Spleen (tissue), 11 donors: ENCODE measurements around the gene QKI. TPM values are rescaled to one million over a fixed set of nuclear protein-coding genes. Genes with fewer than 3 reads are reported as not detected.
A peak's percentile ranks its signal among the peaks of the same experiment; 100 is the strongest.

Source experiments
- DNase-seq: peaks from one replicate; pipeline ENCODE4 v3.0.0-alpha.2; 2020
- H3K27ac ChIP-seq, 8 donors: fragments of 200-600 bp; sonication (generic) in 7 of 8; 1 replicate in 4 of 8; 2 replicates in 4 of 8; pipeline versions ENCODE4 v1.5.0 to v1.8.0; 2016 to 2021; ENCODE audit warnings: inconsistent platforms in 4 of 8, mild to moderate bottlenecking in 4 of 8, moderate library complexity in 1 of 8
- H3K27me3 ChIP-seq, 7 donors: fragments of 200-600 bp; sonication (generic) in 6 of 7; replicated peaks in 1 of 7; 1 replicate in 4 of 7; 2 replicates in 3 of 7; pipeline versions ENCODE4 v1.5.0 to v1.8.0; 2016 to 2021; ENCODE audit warnings: inconsistent platforms in 3 of 7, mild to moderate bottlenecking in 1 of 7
- H3K36me3 ChIP-seq, 6 donors: fragments of 200-600 bp; sonication (generic) in 5 of 6; 1 replicate in 4 of 6; 2 replicates in 2 of 6; pipeline versions ENCODE4 v1.5.0 to v1.8.0; 2016 to 2021; ENCODE audit warnings: inconsistent platforms in 2 of 6
- H3K4me1 ChIP-seq, 6 donors: fragments of 200-600 bp; sonication (generic) in 5 of 6; 1 replicate in 3 of 6; 2 replicates in 3 of 6; pipeline versions ENCODE4 v1.5.0 to v1.8.0; 2016 to 2021; ENCODE audit warnings: inconsistent platforms in 3 of 6
- H3K4me3 ChIP-seq, 8 donors: fragments of 200-600 bp; sonication (generic) in 7 of 8; 1 replicate in 4 of 8; 2 replicates in 4 of 8; pipeline versions ENCODE4 v1.5.0 to v1.8.0; 2016 to 2021; ENCODE audit warnings: inconsistent platforms in 4 of 8, mild to moderate bottlenecking in 4 of 8, moderate library complexity in 2 of 8
- H3K9me3 ChIP-seq, 8 donors: fragments of 200-600 bp; sonication (generic) in 7 of 8; 1 replicate in 4 of 8; 2 replicates in 4 of 8; pipeline versions ENCODE4 v1.5.0 to v1.8.0; 2016 to 2021; ENCODE audit warnings: inconsistent platforms in 4 of 8
- POLR2A ChIP-seq, 3 donors: fragments of 450-650 bp; IDR thresholded peaks; one replicate each; pipeline ENCODE4 v1.5.1; 2017; ENCODE audit warnings: antibody characterized with exemption in 3 of 3, mild to moderate bottlenecking in 1 of 3
- POLR2AphosphoS5 ChIP-seq, 3 donors: sonication (generic); formaldehyde crosslinking; IDR thresholded peaks; one replicate each; pipeline ENCODE4 v1.5.1; 2017; ENCODE audit warnings: antibody characterized with exemption in 3 of 3
- WGBS, 5 donors: extraction: QIAGEN DNeasy Blood & Tissue Kit in 3 of 5; methylation state at CpG; one replicate each; pipeline versions ENCODE4 v1.1.5 to v1.1.7; 2013 to 2018; 5-methylcytosine and 5-hydroxymethylcytosine counted together
- intact Hi-C: fragments of 100-400 bp; cut with DNase I; formaldehyde crosslinking; loops from one replicate; pipeline ENCODE4 v1.15.0; 2023; ENCODE audit warnings: low total_unique reads
- polyA plus RNA-seq, 3 donors: library from polyadenylated mRNA; stranded (reverse); fragments of 200-250 nt; gene quantifications; one replicate each; pipeline ENCODE4 v1.2.1, GENCODE V29; 2013
- total RNA-seq, 7 donors: library from RNA; depleted of rRNA in 3 of 7; stranded (reverse); fragments of >200 nt in 3 of 7; fragmentation: NEBNext Ultra II Directional in 4 of 7; extraction: Animal tissue kit (Norgen Biotek cat#: 25700) in 4 of 7; gene quantifications; one replicate each; pipeline versions ENCODE4 v1.1.0 to v1.2.1, GENCODE V29; 2016 to 2021
- TF ChIP-seq, protein P1 (sequence below), 11 experiments: fragments of 200-600 bp in 7 of 11; fragments of 450-650 bp in 4 of 11; sonication (generic) in 4 of 11; IDR thresholded peaks in 8 of 11; conservative IDR thresholded peaks in 3 of 11; 1 replicate in 7 of 11; 2 replicates in 4 of 11; pipeline versions ENCODE4 v1.4.0 to v1.8.0; 2016 to 2021; ENCODE audit warnings: antibody characterized with exemption in 11 of 11, inconsistent platforms in 4 of 11, mild to moderate bottlenecking in 1 of 11
- donor health status: healthy with polysubstance abuse.
- donor health status: DM: no; HTN: no; CAD: no; lungs with moderate emphysema.
- donor health status: DM: no; HTN: no; CAD: no.
- donor health status: Bipolar disorder and iron deficiency.
- donor health status: healthy.
- donor health status: DM: no; HTN: no; CAD: no.
- donor health status: DM: yes; HTN: yes; CAD: no.

QKI gene
- total and polyA plus RNA-seq, 10 donors: 11.3 to 217 (median 180) TPM

DNA sequence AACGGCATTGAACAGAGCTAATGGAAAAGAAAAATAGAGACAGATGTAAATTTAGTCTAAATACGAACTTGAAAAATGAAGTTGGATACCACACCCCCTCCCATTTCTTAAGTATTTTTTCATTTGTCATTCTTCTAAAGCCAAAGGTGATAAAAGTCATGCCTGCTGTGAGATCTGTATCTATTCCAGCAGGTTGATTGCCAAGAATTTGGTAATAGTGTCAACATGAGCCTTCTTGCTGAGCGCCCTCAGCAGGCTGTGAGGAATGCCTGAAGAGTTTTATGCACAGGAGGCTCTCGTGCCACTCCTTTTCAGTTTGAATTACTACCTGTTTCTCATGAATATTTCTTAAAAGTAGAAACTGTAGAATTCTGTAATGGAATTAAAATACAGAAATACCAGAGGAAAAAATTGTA lies 165.4 kb downstream of the QKI start:
- Histone ChIP-seq H3K36me3 (peaks cover 0 to 19% (median 0%) of the 10 kb centered on the region in 6 donors), H3K27ac (no peak overlapping the region), H3K4me3 (no peak overlapping the region), H3K9me3 (no peaks in the 10 kb centered on the region), H3K4me1 (no peaks in the 10 kb centered on the region), H3K27me3 (no peaks in the 10 kb centered on the region)
- no peak for DNase-seq
- no peak for TF ChIP-seq POLR2AphosphoS5 (IDR thresholded peaks at IDR 0.05)
- no peak for TF ChIP-seq POLR2A (IDR thresholded peaks at IDR 0.05)
- TF ChIP-seq, protein P1, sequence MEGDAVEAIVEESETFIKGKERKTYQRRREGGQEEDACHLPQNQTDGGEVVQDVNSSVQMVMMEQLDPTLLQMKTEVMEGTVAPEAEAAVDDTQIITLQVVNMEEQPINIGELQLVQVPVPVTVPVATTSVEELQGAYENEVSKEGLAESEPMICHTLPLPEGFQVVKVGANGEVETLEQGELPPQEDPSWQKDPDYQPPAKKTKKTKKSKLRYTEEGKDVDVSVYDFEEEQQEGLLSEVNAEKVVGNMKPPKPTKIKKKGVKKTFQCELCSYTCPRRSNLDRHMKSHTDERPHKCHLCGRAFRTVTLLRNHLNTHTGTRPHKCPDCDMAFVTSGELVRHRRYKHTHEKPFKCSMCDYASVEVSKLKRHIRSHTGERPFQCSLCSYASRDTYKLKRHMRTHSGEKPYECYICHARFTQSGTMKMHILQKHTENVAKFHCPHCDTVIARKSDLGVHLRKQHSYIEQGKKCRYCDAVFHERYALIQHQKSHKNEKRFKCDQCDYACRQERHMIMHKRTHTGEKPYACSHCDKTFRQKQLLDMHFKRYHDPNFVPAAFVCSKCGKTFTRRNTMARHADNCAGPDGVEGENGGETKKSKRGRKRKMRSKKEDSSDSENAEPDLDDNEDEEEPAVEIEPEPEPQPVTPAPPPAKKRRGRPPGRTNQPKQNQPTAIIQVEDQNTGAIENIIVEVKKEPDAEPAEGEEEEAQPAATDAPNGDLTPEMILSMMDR (IDR thresholded peaks at IDR 0.05 in 8 of 11, conservative IDR thresholded peaks at IDR 0.05 in 3 of 11): no peak
- intact Hi-C loops: no loop called here
- WGBS, 5 donors: 40 to 53% (median 49%) methylated on average over 4 of the region's 4 CpGs

DNA sequence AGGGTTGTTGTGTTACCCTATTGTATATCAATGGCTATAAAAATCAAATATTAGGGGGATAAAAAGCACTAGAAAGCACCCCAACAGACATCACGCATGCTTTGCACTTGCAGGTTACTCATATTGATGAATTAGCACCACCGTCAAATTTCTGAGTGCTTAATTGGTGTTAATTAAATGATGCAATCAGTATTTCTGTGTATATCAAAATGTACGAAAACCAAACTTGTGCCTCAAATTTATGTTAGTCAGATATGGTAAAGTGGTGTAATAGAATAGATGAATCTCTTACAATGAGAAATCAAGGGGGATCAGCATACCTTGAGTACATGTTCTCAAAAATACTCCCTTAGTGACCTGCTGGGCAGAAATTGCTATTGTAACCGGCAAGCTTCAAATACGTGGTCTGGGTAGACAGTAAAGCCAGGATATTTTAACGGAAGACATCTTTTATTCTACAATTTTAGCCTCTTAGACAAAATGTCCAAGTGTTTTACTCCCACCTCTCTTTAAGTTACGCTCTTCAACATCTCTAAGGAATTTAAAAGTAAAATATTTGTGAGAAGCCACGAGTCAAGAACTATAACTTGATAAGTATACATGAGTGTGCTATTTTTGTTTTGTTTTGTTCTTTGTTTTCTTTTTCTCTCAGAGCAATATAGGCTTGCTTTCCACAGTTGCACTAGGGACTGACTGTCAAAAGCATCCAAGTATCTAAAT lies 166.0 kb downstream of the QKI start:
- Histone ChIP-seq H3K36me3 (peaks cover 0 to 13% (median 0%) of the 10 kb centered on the region in 6 donors), H3K27me3 (no peaks in the 10 kb centered on the region), H3K4me3 (no peak overlapping the region), H3K27ac (no peak overlapping the region), H3K9me3 (no peaks in the 10 kb centered on the region), H3K4me1 (peaks cover 0 to 2% (median 0%) of the 10 kb centered on the region in 6 donors)
- WGBS, 5 donors: 71 to 81% (median 77%) methylated on average over 8 of the region's 8 CpGs
- no peak for DNase-seq
- TF ChIP-seq POLR2A (IDR thresholded peaks at IDR 0.05) (no peak), POLR2AphosphoS5 (IDR thresholded peaks at IDR 0.05) (no peak)
- TF ChIP-seq, protein P1 (IDR thresholded peaks at IDR 0.05 in 8 of 11, conservative IDR thresholded peaks at IDR 0.05 in 3 of 11): no peak
- intact Hi-C loops: no loop called here

DNA sequence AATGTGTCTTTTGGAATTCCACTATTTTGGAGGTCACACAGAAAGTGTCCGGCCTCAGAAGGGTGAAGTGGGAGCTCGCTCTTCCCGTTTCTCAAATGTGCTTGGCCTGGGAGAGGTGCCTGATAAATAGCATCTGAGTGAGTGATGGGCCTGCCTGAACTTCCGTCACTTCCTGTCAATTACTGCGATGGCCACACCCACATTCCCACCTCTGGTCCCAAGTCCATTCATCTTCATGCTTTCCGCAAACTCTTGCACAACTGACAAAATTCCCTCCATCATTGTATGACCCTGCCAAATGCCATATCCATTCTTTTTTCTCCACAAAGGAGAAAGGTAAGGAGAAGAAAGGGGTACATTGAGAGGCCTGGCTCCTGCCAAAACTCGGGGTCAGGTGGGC lies 169.0 kb downstream of the QKI start:
- no peak overlapping the region for H3K4me3 ChIP-seq
- TF ChIP-seq POLR2AphosphoS5 (IDR thresholded peaks at IDR 0.05) (peak in 1 of 3 donors; percentile 25), POLR2A (IDR thresholded peaks at IDR 0.05) (no peak)
- H3K4me1 ChIP-seq: peaks cover 0 to 23% (median 8%) of the 10 kb centered on the region in 6 donors
- H3K27ac ChIP-seq: no peak overlapping the region
- WGBS, 5 donors: 74 to 90% (median 82%) methylated on average over 7 of the region's 7 CpGs
- no peaks in the 10 kb centered on the region for H3K27me3 ChIP-seq
- DNase-seq: no peak
- H3K36me3 ChIP-seq: no peaks in the 10 kb centered on the region
- intact Hi-C loops: no loop called here
- H3K9me3 ChIP-seq: no peaks in the 10 kb centered on the region

DNA sequence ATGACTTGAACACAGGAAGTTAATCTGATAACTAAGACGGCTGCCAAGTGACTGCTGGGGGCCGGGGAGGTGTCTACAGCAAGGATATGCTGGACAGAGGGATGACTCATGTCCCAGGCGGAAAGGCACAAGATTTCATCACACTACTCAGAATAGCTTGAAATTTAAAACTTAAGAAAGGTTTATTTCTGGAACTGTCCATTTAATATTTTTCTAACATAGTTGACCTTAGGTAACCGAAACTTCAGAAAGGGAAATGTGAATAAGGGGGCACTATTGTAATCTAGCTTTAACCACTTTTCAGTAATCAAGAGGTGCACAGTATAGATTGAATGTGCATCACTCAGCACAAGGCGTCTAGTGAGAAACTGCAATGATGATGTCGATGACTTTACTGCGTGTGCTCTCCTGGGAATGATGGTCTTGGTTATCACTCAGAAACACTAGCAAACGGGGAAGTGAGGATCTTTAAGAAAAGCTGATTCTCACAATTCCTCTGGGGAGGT lies 171.5 kb downstream of the QKI start:
- DNase-seq: no peak
- intact Hi-C loops: no loop called here
- H3K4me3 ChIP-seq: no peak overlapping the region
- TF ChIP-seq POLR2A (IDR thresholded peaks at IDR 0.05) (no peak), POLR2AphosphoS5 (IDR thresholded peaks at IDR 0.05) (no peak)
- TF ChIP-seq, protein P1 (IDR thresholded peaks at IDR 0.05 in 8 of 11, conservative IDR thresholded peaks at IDR 0.05 in 3 of 11): no peak
- no peaks in the 10 kb centered on the region for H3K27me3 ChIP-seq
- H3K36me3 ChIP-seq: no peaks in the 10 kb centered on the region
- H3K9me3 ChIP-seq: peaks cover 0 to 15% (median 6%) of the 10 kb centered on the region in 8 donors
- 40 to 67% (median 55%) methylated on average over 8 of the region's 8 CpGs for WGBS, 5 donors
- peaks cover 0 to 23% (median 8%) of the 10 kb centered on the region in 6 donors for H3K4me1 ChIP-seq
- H3K27ac ChIP-seq: no peak overlapping the region
